HEK293 (cell line): ENCODE results near the gene APOO.

Source experiments
- CTCF ChIA-PET: fragments of 350-600 bp; formaldehyde crosslinking; extraction: SDS; loops from one replicate; lab custom pipeline; 2021; ENCODE audit warnings: antibody characterized with exemption; lab: Yijun Ruan, JAX
- POLR2A ChIA-PET: fragments of 300-600 bp; formaldehyde crosslinking; extraction: SDS; loops from one replicate; lab custom pipeline; 2020; ENCODE audit warnings: antibody characterized with exemption, inconsistent platforms; lab: Yijun Ruan, JAX
- H3K27ac ChIP-seq: fragments of 200-500 bp; sonication (Bioruptor generic); 2 replicates; pipeline ENCODE4 v1.5.1; 2014; ENCODE audit warnings: low read depth, low read length, control low read depth, inconsistent platforms; ENCODE audit errors: extremely low read depth
- H3K36me3 ChIP-seq, 2 experiments: fragments of 200-500 bp in 1 of 2; sonication (Bioruptor generic) in 1 of 2; 1 replicate in 1 of 2; 2 replicates in 1 of 2; pipeline ENCODE4 v1.5.1; 2014 to 2017; ENCODE audit warnings: inconsistent platforms in 2 of 2, low read length in 2 of 2; ENCODE audit not compliant: control insufficient read depth in 2 of 2, insufficient read depth in 1 of 2
- H3K4me1 ChIP-seq: fragments of 200-500 bp; sonication (Bioruptor generic); 2 replicates; pipeline ENCODE4 v1.5.1; 2014; ENCODE audit warnings: mild to moderate bottlenecking, low read length, inconsistent platforms; ENCODE audit not compliant: control insufficient read depth, insufficient read depth
- H3K4me3 ChIP-seq: 2 replicates; pipeline ENCODE4 v1.5.1; 2011; ENCODE audit warnings: low read depth, mild to moderate bottlenecking, control low read depth, low read length, moderate library complexity
- H3K9me3 ChIP-seq: fragments of 200-500 bp; sonication (Bioruptor generic); 2 replicates; pipeline ENCODE4 v1.5.1; 2014; ENCODE audit warnings: low read depth, low read length, inconsistent platforms; ENCODE audit not compliant: control insufficient read depth, insufficient read depth
- ELK4 ChIP-seq: IDR thresholded peaks from 2 replicates; pipeline ENCODE4 v1.6.1; 2011; ENCODE audit warnings: mild to moderate bottlenecking, low read depth, low read length, borderline replicate concordance
- KLF10 ChIP-seq: fragments of 450-650 bp; IDR thresholded peaks from 2 replicates; pipeline ENCODE4 v1.5.1; 2018; ENCODE audit warnings: missing biosample characterization, mild to moderate bottlenecking, missing genetic modification characterization
- KLF9 ChIP-seq: fragments of 450-650 bp; formaldehyde crosslinking; IDR thresholded peaks from 2 replicates; pipeline ENCODE4 v1.5.1; 2016; ENCODE audit warnings: missing biosample characterization, missing genetic modification characterization, low read depth
- PRDM4 ChIP-seq: fragments of 450-650 bp; formaldehyde crosslinking; IDR thresholded peaks from 2 replicates; pipeline ENCODE4 v1.5.1; 2017; ENCODE audit warnings: missing biosample characterization, missing genetic modification characterization
- SCRT2 ChIP-seq: fragments of 450-650 bp; formaldehyde crosslinking; IDR thresholded peaks from 2 replicates; pipeline ENCODE4 v1.5.1; 2016; ENCODE audit warnings: missing biosample characterization, missing genetic modification characterization
- TRIM28 ChIP-seq: IDR thresholded peaks from 2 replicates; pipeline ENCODE4 v1.6.1; 2011; ENCODE audit warnings: low read length, control low read depth, borderline replicate concordance
- WT1 ChIP-seq: fragments of 450-650 bp; formaldehyde crosslinking; IDR thresholded peaks from 2 replicates; pipeline ENCODE4 v1.5.1; 2016; ENCODE audit warnings: missing biosample characterization, missing genetic modification characterization
- ZBTB49 ChIP-seq: fragments of 450-650 bp; formaldehyde crosslinking; IDR thresholded peaks from 2 replicates; pipeline ENCODE4 v1.5.1; 2016; ENCODE audit warnings: missing biosample characterization, missing genetic modification characterization, low read depth
- ZEB2 ChIP-seq: fragments of 450-650 bp; formaldehyde crosslinking; IDR thresholded peaks from 2 replicates; pipeline ENCODE4 v1.5.1; 2016; ENCODE audit warnings: missing biosample characterization, missing genetic modification characterization
- ZFP69B ChIP-seq: fragments of 450-650 bp; formaldehyde crosslinking; IDR thresholded peaks from 2 replicates; pipeline ENCODE4 v1.5.1; 2016; ENCODE audit warnings: missing biosample characterization, missing genetic modification characterization
- ZNF132 ChIP-seq: fragments of 450-650 bp; formaldehyde crosslinking; IDR thresholded peaks from 2 replicates; pipeline ENCODE4 v1.5.1; 2017; ENCODE audit warnings: missing biosample characterization, missing genetic modification characterization, borderline replicate concordance
- ZNF157 ChIP-seq: fragments of 450-650 bp; formaldehyde crosslinking; IDR thresholded peaks from 2 replicates; pipeline ENCODE4 v1.5.1; 2016; ENCODE audit warnings: missing biosample characterization, missing genetic modification characterization
- ZNF26 ChIP-seq: fragments of 450-650 bp; formaldehyde crosslinking; IDR thresholded peaks from 2 replicates; pipeline ENCODE4 v1.5.1; 2016; ENCODE audit warnings: missing biosample characterization, missing genetic modification characterization
- ZNF558 ChIP-seq: fragments of 450-650 bp; formaldehyde crosslinking; IDR thresholded peaks from 2 replicates; pipeline ENCODE4 v1.5.1; 2016; ENCODE audit warnings: missing biosample characterization, missing genetic modification characterization
- ZNF639 ChIP-seq: fragments of 450-650 bp; formaldehyde crosslinking; IDR thresholded peaks from 2 replicates; pipeline ENCODE4 v1.5.1; 2016; ENCODE audit warnings: missing biosample characterization, missing genetic modification characterization
- ZNF707 ChIP-seq: fragments of 450-650 bp; formaldehyde crosslinking; IDR thresholded peaks from 2 replicates; pipeline ENCODE4 v1.5.1; 2016; ENCODE audit warnings: missing biosample characterization, missing genetic modification characterization
- ZNF837 ChIP-seq: fragments of 450-650 bp; formaldehyde crosslinking; IDR thresholded peaks from 2 replicates; pipeline ENCODE4 v1.5.1; 2016; ENCODE audit warnings: missing biosample characterization, missing genetic modification characterization
- ZSCAN18 ChIP-seq: fragments of 450-650 bp; formaldehyde crosslinking; IDR thresholded peaks from 2 replicates; pipeline ENCODE4 v1.5.1; 2016; ENCODE audit warnings: missing biosample characterization, missing genetic modification characterization

Gene APOO

GRCh38 chrX:23816179-23816578 is 91.6 kb downstream of the APOO start:
- ChIA-PET CTCF (no interaction called here), POLR2A (interaction anchor here (2.3 kb wide), 1 partner anchor 33 kb away, joined by 13 read pairs; the partner anchor contains the start of gene SAT1)
- no peak for TF ChIP-seq ZEB2
- TF ChIP-seq SCRT2 (tag by site-specific recombination): no peak
- no peak for TF ChIP-seq ZNF639
- TF ChIP-seq ZFP69B (tag by site-specific recombination): no peak
- TF ChIP-seq ZNF157: no peak
- TF ChIP-seq ZNF558 (tag by site-specific recombination): no peak
- no peak for TF ChIP-seq ZNF132
- TF ChIP-seq WT1 (tag by site-specific recombination): no peak
- no peak for TF ChIP-seq KLF9 (tag by site-specific recombination)
- TF ChIP-seq ZNF707: no peak
- TF ChIP-seq PRDM4: no peak
- TF ChIP-seq ZNF26: no peak
- no peak for TF ChIP-seq KLF10 (tag by site-specific recombination)
- no peak for TF ChIP-seq ZNF837 (tag by site-specific recombination)
- TF ChIP-seq TRIM28: no peak
- no peak for TF ChIP-seq ZBTB49 (tag by site-specific recombination)
- no peak for TF ChIP-seq ELK4
- no peak for TF ChIP-seq ZSCAN18 (tag by site-specific recombination)
- Histone ChIP-seq H3K36me3 (no peaks in the 10 kb centered on the region), H3K4me1 (no peaks in the 10 kb centered on the region; the same call in 1 of the 2 replicates), H3K27ac (no peak overlapping the region), H3K4me3 (no peak overlapping the region), H3K9me3 (no peaks in the 10 kb centered on the region)
